Measurements from ENCODE around the gene RNF133.

Gene RNF133

DNA sequence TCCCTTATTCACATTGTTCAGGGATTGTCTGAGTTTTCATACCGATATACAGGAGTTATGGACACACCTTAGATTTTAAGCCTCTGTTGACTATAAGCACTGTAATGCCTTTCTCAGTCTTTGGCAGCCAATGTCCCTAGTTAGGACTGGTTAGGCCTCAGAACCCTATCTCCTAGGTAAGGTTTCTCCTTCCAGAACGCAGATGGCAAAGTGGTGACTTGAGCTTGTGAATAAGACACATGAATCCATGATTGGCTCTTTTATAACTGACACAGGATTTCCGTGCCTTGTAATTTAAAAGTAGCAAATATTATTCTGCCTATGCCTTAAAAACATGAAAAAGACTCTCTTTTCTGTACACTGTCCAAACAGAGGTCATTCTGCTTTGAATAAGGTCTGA lies 16.3 kb upstream of the RNF133 start:
- H3K9ac ChIP-seq (ENCODE audit: low read depth, low read length), result no peak overlapping the region
- no peaks in the 10 kb centered on the region for H3K36me3 ChIP-seq (ENCODE audit: control insufficient read depth, insufficient read depth, low read length)
- peaks cover 3% of the 10 kb centered on the region for H3K4me1 ChIP-seq (ENCODE audit: control insufficient read depth, insufficient read depth, low read length)
- H3K4me3 ChIP-seq (ENCODE audit: low read depth, low read length), result no peak overlapping the region
- H3K9me3 ChIP-seq (ENCODE audit: control insufficient read depth, insufficient read depth, low read length), result no peaks in the 10 kb centered on the region
- no peaks in the 10 kb centered on the region for H3K27me3 ChIP-seq (ENCODE audit: control insufficient read depth, insufficient read depth, low read length)

DNA sequence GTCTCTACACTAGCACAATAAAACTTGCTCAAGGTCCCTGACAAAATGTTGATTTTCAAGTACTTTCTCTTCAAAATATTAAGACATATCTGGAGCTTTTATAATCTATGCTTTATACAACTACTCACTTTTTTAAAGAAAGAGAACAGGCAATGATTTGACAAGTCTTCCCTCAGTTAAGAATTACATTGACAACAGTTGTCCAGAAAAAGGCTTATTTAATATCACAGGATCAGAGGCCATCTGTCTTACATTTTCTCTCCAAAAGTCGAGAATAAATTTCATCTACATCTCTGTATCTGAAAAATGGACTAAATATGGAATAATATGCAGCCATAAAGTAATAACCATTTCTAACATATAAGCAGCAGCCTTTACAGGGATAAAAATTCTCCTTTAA lies 12.0 kb upstream of the RNF133 start:
- H3K4me1 ChIP-seq (ENCODE audit: control insufficient read depth, insufficient read depth, low read length), result no peaks in the 10 kb centered on the region
- no peaks in the 10 kb centered on the region for H3K27me3 ChIP-seq (ENCODE audit: control insufficient read depth, insufficient read depth, low read length)
- no peak overlapping the region for H3K9ac ChIP-seq (ENCODE audit: low read depth, low read length)
- H3K9me3 ChIP-seq (ENCODE audit: control insufficient read depth, insufficient read depth, low read length), result no peaks in the 10 kb centered on the region
- H3K36me3 ChIP-seq (ENCODE audit: control insufficient read depth, insufficient read depth, low read length), result no peaks in the 10 kb centered on the region
- no peak overlapping the region for H3K4me3 ChIP-seq (ENCODE audit: low read depth, low read length)

DNA sequence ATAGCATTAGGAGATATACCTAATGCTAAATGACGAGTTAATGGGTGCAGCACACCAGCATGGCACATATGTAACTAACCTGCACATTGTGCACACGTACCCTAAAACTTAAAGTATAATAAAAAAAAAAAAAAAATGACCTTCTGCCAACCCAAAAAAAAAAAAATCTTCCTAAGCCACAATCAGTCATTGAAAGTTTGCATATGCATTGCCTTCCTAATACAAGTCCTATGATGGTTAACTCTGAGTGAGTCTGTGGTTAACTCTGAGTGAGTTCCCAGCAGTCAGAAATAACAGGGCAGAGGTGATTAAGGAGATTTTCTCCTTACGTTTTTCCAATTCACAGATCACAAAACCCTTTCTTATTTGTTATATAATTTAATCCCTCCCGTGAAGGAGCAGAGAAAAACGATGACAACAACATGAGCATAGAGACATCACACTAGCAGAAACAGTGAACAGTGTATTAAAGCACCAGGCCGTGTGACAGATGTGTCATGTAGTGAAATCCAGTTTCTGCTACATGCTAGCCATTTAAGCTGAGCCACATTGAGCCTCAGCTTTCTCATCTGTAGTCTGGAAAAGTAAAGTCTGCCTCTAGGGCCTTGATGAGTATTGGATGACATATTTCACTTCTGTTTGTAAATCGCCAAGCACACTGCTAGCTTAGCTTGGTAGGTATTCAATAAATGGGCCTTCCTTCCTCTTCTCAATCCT lies 11.2 kb upstream of the RNF133 start:
- no peak overlapping the region for H3K9ac ChIP-seq (ENCODE audit: low read depth, low read length)
- no peaks in the 10 kb centered on the region for H3K4me1 ChIP-seq (ENCODE audit: control insufficient read depth, insufficient read depth, low read length)
- H3K9me3 ChIP-seq (ENCODE audit: control insufficient read depth, insufficient read depth, low read length), result no peaks in the 10 kb centered on the region
- no peaks in the 10 kb centered on the region for H3K36me3 ChIP-seq (ENCODE audit: control insufficient read depth, insufficient read depth, low read length)
- no peaks in the 10 kb centered on the region for H3K27me3 ChIP-seq (ENCODE audit: control insufficient read depth, insufficient read depth, low read length)
- no peak overlapping the region for H3K4me3 ChIP-seq (ENCODE audit: low read depth, low read length)

DNA sequence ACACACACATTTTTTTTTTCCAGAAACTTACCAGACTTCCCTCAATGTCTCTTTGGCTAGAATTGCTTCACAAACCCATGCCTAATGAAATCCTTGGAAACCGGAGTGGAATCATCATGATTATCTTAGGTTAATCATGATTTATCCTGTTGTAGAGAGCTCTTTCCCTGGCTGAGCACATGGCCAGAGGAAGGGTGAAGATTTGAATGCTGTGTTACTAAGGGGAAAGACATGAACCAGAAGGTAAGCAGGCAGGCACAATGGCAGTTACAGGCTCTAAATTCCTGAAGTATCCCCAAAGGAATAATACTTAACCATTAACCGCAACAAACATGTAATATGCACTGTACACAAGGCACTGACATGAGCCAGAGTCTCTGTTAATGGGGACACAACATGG lies 7.9 kb upstream of the RNF133 start:
- no peak overlapping the region for H3K4me3 ChIP-seq (ENCODE audit: low read depth, low read length)
- no peak overlapping the region for H3K9ac ChIP-seq (ENCODE audit: low read depth, low read length)
- no peaks in the 10 kb centered on the region for H3K4me1 ChIP-seq (ENCODE audit: control insufficient read depth, insufficient read depth, low read length)
- no peaks in the 10 kb centered on the region for H3K36me3 ChIP-seq (ENCODE audit: control insufficient read depth, insufficient read depth, low read length)
- H3K27me3 ChIP-seq (ENCODE audit: control insufficient read depth, insufficient read depth, low read length), result no peaks in the 10 kb centered on the region
- H3K9me3 ChIP-seq (ENCODE audit: control insufficient read depth, insufficient read depth, low read length), result no peaks in the 10 kb centered on the region

DNA sequence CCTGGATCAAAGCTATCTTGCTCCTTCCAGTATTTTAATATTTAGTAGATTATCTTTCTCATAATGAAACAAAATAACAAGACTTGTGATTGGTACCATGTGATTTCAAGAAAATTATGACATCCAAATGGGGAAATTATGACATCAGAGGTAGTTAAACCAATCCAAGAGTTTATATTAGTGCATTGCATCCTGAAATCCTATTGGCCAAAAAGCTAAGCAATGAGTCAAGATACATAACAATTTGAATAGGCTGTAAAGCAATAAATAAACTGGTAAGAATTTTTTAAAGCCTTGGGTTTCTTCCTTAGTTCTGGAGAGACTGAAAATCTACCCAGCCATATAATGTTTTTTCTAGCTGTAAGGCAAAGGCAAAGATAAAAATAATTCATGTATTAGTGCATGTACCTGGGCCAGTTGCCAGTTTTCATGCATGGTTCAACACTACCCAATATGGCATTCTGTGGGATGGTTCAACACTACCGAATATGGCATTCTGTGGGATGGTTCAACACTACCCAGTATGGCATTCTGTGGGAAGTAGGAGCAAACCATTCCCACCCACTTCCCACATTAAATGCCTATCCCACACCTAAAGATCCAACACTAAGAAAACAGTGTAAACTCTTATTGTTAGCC lies 4.1 kb upstream of the RNF133 start, which contains the start of gene RNF148:
RNF148 (minus strand) TSS at position 51 of the 639 bp plus-strand sequence. CDS start 172 bp downstream, outside the sequence.
- Histone ChIP-seq H3K4me1 (ENCODE audit: control insufficient read depth, insufficient read depth, low read length) (no peaks in the 10 kb centered on the region), H3K36me3 (ENCODE audit: control insufficient read depth, insufficient read depth, low read length) (no peaks in the 10 kb centered on the region), H3K4me3 (ENCODE audit: low read depth, low read length) (no peak within 1 kb of the TSS), H3K9ac (ENCODE audit: low read depth, low read length) (no peak within 1 kb of the TSS), H3K27me3 (ENCODE audit: control insufficient read depth, insufficient read depth, low read length) (no peaks in the 10 kb centered on the region), H3K9me3 (ENCODE audit: control insufficient read depth, insufficient read depth, low read length) (no peaks in the 10 kb centered on the region)

DNA sequence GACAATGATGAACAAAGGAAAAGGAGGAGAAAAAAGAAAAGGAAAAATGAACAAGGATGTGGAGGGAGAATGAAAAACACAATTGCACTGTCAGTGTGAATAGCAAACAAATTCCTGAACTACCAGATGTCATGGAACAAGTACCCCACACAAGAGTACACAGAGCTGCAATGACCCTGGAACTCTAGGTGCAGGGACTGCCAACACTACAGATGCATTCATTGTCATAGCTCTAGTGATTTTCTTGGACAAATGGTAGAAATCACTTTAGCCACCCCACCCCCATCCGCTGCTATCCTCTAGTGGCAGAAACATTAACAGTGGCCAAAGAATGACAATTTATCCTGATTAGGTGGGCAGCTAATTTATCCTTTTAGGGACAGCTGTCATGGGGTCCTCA lies 3.1 kb downstream of the RNF133 start:
- no peaks in the 10 kb centered on the region for H3K36me3 ChIP-seq (ENCODE audit: control insufficient read depth, insufficient read depth, low read length)
- no peak overlapping the region for H3K9ac ChIP-seq (ENCODE audit: low read depth, low read length)
- peaks cover 6% of the 10 kb centered on the region for H3K4me1 ChIP-seq (ENCODE audit: control insufficient read depth, insufficient read depth, low read length)
- no peaks in the 10 kb centered on the region for H3K27me3 ChIP-seq (ENCODE audit: control insufficient read depth, insufficient read depth, low read length)
- no peak overlapping the region for H3K4me3 ChIP-seq (ENCODE audit: low read depth, low read length)
- peaks cover 5% of the 10 kb centered on the region for H3K9me3 ChIP-seq (ENCODE audit: control insufficient read depth, insufficient read depth, low read length)

DNA sequence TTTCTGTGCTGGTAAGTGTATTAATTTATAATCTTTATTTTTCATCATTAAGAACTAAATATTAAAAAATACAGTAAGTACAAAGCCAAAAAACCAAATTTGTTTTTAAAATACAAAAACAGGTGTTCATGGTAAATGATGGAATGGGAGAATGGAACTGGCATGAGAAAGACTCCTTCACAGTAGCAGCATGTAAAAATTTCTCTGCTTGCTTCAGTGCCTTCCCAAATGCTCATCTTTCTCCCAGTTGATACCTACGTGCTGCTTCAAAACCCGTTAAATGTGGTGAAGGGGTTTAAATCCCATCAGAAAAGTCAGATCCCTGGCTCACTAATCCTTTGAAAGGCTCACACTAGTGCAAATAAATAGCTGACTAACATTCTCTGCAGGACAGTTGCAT lies 4.2 kb downstream of the RNF133 start:
- Histone ChIP-seq H3K9me3 (ENCODE audit: control insufficient read depth, insufficient read depth, low read length) (peaks cover 5% of the 10 kb centered on the region), H3K4me3 (ENCODE audit: low read depth, low read length) (no peak overlapping the region), H3K36me3 (ENCODE audit: control insufficient read depth, insufficient read depth, low read length) (no peaks in the 10 kb centered on the region), H3K9ac (ENCODE audit: low read depth, low read length) (no peak overlapping the region), H3K4me1 (ENCODE audit: control insufficient read depth, insufficient read depth, low read length) (peaks cover 6% of the 10 kb centered on the region), H3K27me3 (ENCODE audit: control insufficient read depth, insufficient read depth, low read length) (no peaks in the 10 kb centered on the region)

DNA sequence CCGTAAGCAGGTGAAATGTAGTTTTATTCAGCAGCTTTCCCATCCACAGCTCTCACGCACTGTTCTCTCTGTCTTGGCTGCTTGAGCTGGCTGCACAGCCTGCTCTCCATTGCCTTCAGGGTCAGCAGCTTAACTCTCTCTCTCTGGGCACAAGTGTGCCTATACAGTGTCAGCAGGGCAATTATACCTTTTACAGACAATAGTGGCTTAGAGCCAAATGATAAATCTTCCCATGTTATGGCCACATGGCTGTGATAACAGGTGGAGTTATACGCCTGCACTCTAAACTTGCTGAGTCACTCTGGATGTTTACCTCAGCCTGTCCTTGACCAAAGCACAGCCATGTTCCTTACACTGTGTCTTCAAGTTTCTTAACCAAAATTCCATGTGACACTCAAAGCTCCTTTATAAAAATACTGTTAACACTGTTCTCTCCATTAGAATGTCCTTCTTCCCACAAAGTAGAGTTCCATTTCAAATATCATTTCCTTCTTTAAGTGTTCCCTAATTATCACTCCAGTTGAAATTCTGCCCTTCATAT lies 6.1 kb downstream of the RNF133 start:
- H3K4me1 ChIP-seq (ENCODE audit: control insufficient read depth, insufficient read depth, low read length), result peaks cover 6% of the 10 kb centered on the region
- no peaks in the 10 kb centered on the region for H3K27me3 ChIP-seq (ENCODE audit: control insufficient read depth, insufficient read depth, low read length)
- H3K4me3 ChIP-seq (ENCODE audit: low read depth, low read length), result no peak overlapping the region
- H3K9ac ChIP-seq (ENCODE audit: low read depth, low read length), result no peak overlapping the region
- no peaks in the 10 kb centered on the region for H3K36me3 ChIP-seq (ENCODE audit: control insufficient read depth, insufficient read depth, low read length)
- H3K9me3 ChIP-seq (ENCODE audit: control insufficient read depth, insufficient read depth, low read length), result peaks cover 5% of the 10 kb centered on the region

DNA sequence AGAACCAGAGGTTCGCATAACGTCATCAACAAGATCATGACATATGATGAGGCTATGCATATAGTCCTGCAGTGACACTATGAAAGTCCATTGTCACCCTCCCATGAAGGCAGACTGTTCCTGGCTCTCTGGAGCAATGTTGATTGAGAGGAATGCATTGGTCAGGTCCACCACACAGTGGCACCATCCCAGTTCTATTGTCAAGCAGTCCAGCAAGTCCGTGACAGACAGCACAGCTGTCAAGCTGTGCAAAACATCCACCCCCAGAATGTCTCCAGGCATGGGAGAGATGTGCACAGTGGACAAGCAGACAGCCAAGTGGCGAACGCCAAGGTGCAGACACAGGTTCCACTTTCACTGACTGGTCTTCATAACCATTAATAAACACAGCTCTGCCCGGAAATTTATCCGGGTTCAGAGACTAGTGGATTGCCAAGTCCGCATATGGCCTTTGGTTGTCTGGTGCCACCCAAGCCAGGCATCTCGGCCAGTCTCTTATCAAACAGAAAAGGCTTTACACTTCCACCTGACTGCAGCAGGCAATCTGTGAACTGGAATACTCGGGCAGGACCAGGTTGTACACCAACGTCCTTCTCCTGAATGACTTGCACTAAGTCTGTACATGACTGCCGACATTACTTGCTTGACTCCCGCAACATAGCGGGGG lies 7.2 kb downstream of the RNF133 start:
- Histone ChIP-seq H3K4me3 (ENCODE audit: low read depth, low read length) (no peak overlapping the region), H3K4me1 (ENCODE audit: control insufficient read depth, insufficient read depth, low read length) (peaks cover 14% of the 10 kb centered on the region), H3K9ac (ENCODE audit: low read depth, low read length) (no peak overlapping the region), H3K9me3 (ENCODE audit: control insufficient read depth, insufficient read depth, low read length) (peaks cover 5% of the 10 kb centered on the region), H3K27me3 (ENCODE audit: control insufficient read depth, insufficient read depth, low read length) (no peaks in the 10 kb centered on the region), H3K36me3 (ENCODE audit: control insufficient read depth, insufficient read depth, low read length) (no peaks in the 10 kb centered on the region)

DNA sequence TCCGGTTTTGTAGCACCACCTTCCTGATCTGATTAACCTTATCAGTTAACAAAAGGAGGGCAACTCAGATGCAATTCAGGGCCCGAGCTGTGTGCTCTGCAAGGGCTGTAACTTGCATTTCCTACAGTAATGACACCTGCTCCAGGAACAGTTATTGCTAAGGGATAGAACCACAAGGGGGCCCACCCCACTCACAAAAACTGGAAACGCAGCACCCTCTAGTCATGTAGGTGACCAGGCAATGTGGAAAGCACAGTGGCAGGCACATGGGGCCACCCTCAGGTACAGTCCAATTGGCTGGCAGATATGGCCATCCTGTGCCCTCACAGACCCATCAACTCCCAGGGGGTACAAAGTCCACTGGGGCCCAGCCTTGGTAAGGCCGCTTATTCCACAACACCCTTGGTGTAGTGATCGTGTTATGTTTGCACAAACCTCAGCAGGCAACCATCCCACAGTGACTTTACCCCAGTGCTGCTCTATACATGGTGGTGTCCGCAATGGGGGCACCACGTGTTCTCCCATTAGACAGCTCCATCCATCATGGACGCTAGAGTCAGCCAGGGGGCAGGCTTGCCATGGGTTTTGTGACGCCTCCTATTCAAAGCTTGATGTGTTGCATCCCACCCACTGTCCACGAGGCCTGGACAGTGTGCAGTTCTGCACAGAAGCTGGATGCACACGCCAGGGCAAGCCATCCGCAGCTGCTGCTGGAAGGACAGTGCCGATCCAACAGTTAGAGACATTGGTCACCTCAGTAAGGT lies 9.4 kb downstream of the RNF133 start:
- peaks cover 5% of the 10 kb centered on the region for H3K9me3 ChIP-seq (ENCODE audit: control insufficient read depth, insufficient read depth, low read length)
- no peaks in the 10 kb centered on the region for H3K27me3 ChIP-seq (ENCODE audit: control insufficient read depth, insufficient read depth, low read length)
- H3K36me3 ChIP-seq (ENCODE audit: control insufficient read depth, insufficient read depth, low read length), result no peaks in the 10 kb centered on the region
- peaks cover 21% of the 10 kb centered on the region for H3K4me1 ChIP-seq (ENCODE audit: control insufficient read depth, insufficient read depth, low read length)
- no peak overlapping the region for H3K4me3 ChIP-seq (ENCODE audit: low read depth, low read length)
- H3K9ac ChIP-seq (ENCODE audit: low read depth, low read length), result no peak overlapping the region

DNA sequence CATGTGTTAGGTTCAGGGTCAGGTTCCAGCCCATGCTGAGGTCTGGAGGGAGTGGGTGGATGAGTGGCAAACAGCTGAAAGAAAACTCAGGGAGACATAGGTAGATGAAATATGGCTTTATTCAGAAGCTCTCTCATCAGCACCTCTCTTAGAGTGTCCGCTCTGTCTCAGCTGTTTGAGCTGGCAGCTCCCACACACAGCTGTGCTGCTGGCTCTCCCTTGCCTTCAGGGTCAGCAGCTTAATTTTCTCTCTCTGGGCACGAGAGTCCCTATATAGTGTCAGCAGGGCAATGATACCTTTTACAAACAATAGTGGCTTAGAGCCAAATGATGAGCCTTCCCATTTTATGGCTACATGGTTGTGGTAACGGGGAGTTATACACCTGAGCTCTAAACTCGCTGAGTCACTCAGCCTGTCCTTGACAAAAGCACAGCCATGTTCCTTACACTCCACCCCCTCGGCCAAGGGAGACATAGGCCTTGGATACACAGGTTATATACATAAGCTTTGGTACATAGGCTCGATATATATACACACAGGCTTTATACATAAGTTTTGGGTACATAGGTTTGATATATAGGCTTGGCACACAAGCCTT lies 10.4 kb downstream of the RNF133 start:
- no peak overlapping the region for H3K9ac ChIP-seq (ENCODE audit: low read depth, low read length)
- no peaks in the 10 kb centered on the region for H3K36me3 ChIP-seq (ENCODE audit: control insufficient read depth, insufficient read depth, low read length)
- H3K4me1 ChIP-seq (ENCODE audit: control insufficient read depth, insufficient read depth, low read length), result peaks cover 21% of the 10 kb centered on the region
- H3K9me3 ChIP-seq (ENCODE audit: control insufficient read depth, insufficient read depth, low read length), result peaks cover 5% of the 10 kb centered on the region
- H3K4me3 ChIP-seq (ENCODE audit: low read depth, low read length), result no peak overlapping the region
- H3K27me3 ChIP-seq (ENCODE audit: control insufficient read depth, insufficient read depth, low read length), result no peaks in the 10 kb centered on the region
